Liver (tissue), 9 donors: ENCODE measurements around the gene LMBRD1. TPM values are rescaled to one million over a fixed set of nuclear protein-coding genes. Genes with fewer than 3 reads are reported as not detected.
"Not testable (repeated sequence)": the region's sequence is repeated elsewhere in the genome, so short reads cannot be mapped to it uniquely, and the experiment has no call there.

Source experiments
- DNase-seq: peaks from one replicate; pipeline ENCODE4 v3.0.0-alpha.2; 2017; ENCODE audit warnings: low spot score
- H3K27ac ChIP-seq, 2 donors: one replicate each; pipeline ENCODE4 v1.7.0; 2013; ENCODE audit warnings: inconsistent platforms in 2 of 2, low read length in 2 of 2, control low read depth in 1 of 2, low read depth in 1 of 2, mild to moderate bottlenecking in 1 of 2
- H3K27me3 ChIP-seq, 4 donors: one replicate each; pipeline versions ENCODE4 v1.6.1 to v1.7.0; 2013; ENCODE audit warnings: low read length in 3 of 4, inconsistent platforms in 1 of 4, mild to moderate bottlenecking in 1 of 4, moderate library complexity in 1 of 4; ENCODE audit not compliant: control insufficient read depth in 4 of 4, insufficient read depth in 4 of 4
- H3K36me3 ChIP-seq, 4 donors: one replicate each; pipeline versions ENCODE4 v1.6.1 to v1.7.0; 2013; ENCODE audit warnings: low read length in 3 of 4, mild to moderate bottlenecking in 3 of 4, low read depth in 1 of 4, moderate library complexity in 1 of 4; ENCODE audit not compliant: control insufficient read depth in 4 of 4, insufficient read depth in 3 of 4
- H3K4me1 ChIP-seq, 4 donors: one replicate each; pipeline versions ENCODE4 v1.6.1 to v1.7.0; 2013; ENCODE audit warnings: low read length in 3 of 4, mild to moderate bottlenecking in 3 of 4, moderate library complexity in 1 of 4; ENCODE audit not compliant: control insufficient read depth in 4 of 4, insufficient read depth in 4 of 4
- H3K4me3 ChIP-seq, 3 donors: one replicate each; pipeline versions ENCODE4 v1.6.1 to v1.7.0; 2013; ENCODE audit warnings: low read length in 3 of 3, control low read depth in 1 of 3, low read depth in 1 of 3, mild to moderate bottlenecking in 1 of 3
- H3K9ac ChIP-seq, 2 donors: one replicate each; pipeline ENCODE4 v1.7.0; 2013; ENCODE audit warnings: low read length in 2 of 2, mild to moderate bottlenecking in 2 of 2, moderate library complexity in 2 of 2, control low read depth in 1 of 2, low read depth in 1 of 2
- H3K9me3 ChIP-seq, 4 donors: one replicate each; pipeline versions ENCODE4 v1.6.1 to v1.7.0; 2013; ENCODE audit warnings: low read length in 3 of 4; ENCODE audit not compliant: control insufficient read depth in 4 of 4
- EGR1 ChIP-seq, 2 donors: IDR thresholded peaks; 2 replicates each; pipeline ENCODE4 v1.6.1; 2016 to 2018; ENCODE audit warnings: antibody characterized with exemption in 2 of 2, low read depth in 2 of 2
- FOXA1 ChIP-seq: IDR thresholded peaks from 2 replicates; pipeline ENCODE4 v1.6.1; 2016; ENCODE audit warnings: antibody characterized with exemption
- FOXA2 ChIP-seq: IDR thresholded peaks from 2 replicates; pipeline ENCODE4 v1.6.1; 2016; ENCODE audit warnings: antibody characterized with exemption
- HNF4A ChIP-seq, 2 donors: conservative IDR thresholded peaks; 2 replicates each; pipeline ENCODE4 v1.6.1; 2016; ENCODE audit warnings: antibody characterized with exemption in 2 of 2, mild to moderate bottlenecking in 2 of 2
- HNF4G ChIP-seq: IDR thresholded peaks from 2 replicates; pipeline ENCODE4 v1.6.1; 2016; ENCODE audit warnings: antibody characterized with exemption
- JUND ChIP-seq, 2 donors: IDR thresholded peaks; 2 replicates each; pipeline ENCODE4 v1.6.1; 2016; ENCODE audit warnings: antibody characterized with exemption in 2 of 2
- MAX ChIP-seq: IDR thresholded peaks from 2 replicates; pipeline ENCODE4 v1.6.1; 2016; ENCODE audit warnings: antibody characterized with exemption
- RAD21 ChIP-seq, 2 donors: IDR thresholded peaks; 2 replicates each; pipeline ENCODE4 v1.6.1; 2016; ENCODE audit warnings: antibody characterized with exemption in 2 of 2, mild to moderate bottlenecking in 2 of 2
- REST ChIP-seq: IDR thresholded peaks from 2 replicates; pipeline ENCODE4 v1.6.1; 2016; ENCODE audit warnings: antibody characterized with exemption, mild to moderate bottlenecking
- RXRA ChIP-seq, 2 donors: IDR thresholded peaks; 2 replicates each; pipeline ENCODE4 v1.6.1; 2017 to 2018; ENCODE audit warnings: antibody characterized with exemption in 2 of 2, mild to moderate bottlenecking in 1 of 2
- SP1 ChIP-seq: IDR thresholded peaks from 2 replicates; pipeline ENCODE4 v1.6.1; 2018; ENCODE audit warnings: antibody characterized with exemption, mild to moderate bottlenecking
- TAF1 ChIP-seq: conservative IDR thresholded peaks from 2 replicates; pipeline ENCODE4 v1.6.1; 2016; ENCODE audit warnings: antibody characterized with exemption, mild to moderate bottlenecking
- YY1 ChIP-seq: IDR thresholded peaks from 2 replicates; pipeline ENCODE4 v1.6.1; 2016; ENCODE audit warnings: antibody characterized with exemption, mild to moderate bottlenecking
- WGBS: extraction: QIAGEN DNeasy Blood & Tissue Kit; methylation state at CpG from one replicate; pipeline ENCODE4 v1.1.7; 2013; 5-methylcytosine and 5-hydroxymethylcytosine counted together
- polyA plus RNA-seq, 2 donors: library from polyadenylated mRNA; stranded (reverse) in 1 of 2; unstranded in 1 of 2; fragments of 200-250 nt in 1 of 2; fragments of >200 nt in 1 of 2; fragmentation: Nextera tagmentation in 1 of 2; extraction: Ambion mirVana in 1 of 2; gene quantifications; one replicate each; pipeline versions ENCODE4 v1.2.1 to v1.2.3, GENCODE V29; 2013 to 2015
- total RNA-seq, 2 donors: library from RNA; depleted of rRNA; stranded (reverse); fragments of >200 nt; gene quantifications; one replicate each; pipeline ENCODE4 v1.2.3, GENCODE V29; 2014
- TF ChIP-seq, protein P1 (sequence below): IDR thresholded peaks from 2 replicates; pipeline ENCODE4 v1.6.1; 2016; ENCODE audit warnings: antibody characterized with exemption
- donor health status: healthy.
- donor health status: healthy.
- donor health status: healthy.
- donor health status: healthy.
- donor health status: healthy.

Gene LMBRD1
- total and polyA plus RNA-seq, 4 donors: 33.2 to 54.5 (median 43.3) TPM

GRCh38 chr6:69825904-69826303 lies 29.1 kb upstream of the LMBRD1 start (continued):
- peak; percentile 79 for TF ChIP-seq HNF4A (conservative IDR thresholded peaks at IDR 0.05)

- not testable (repeated sequence) for H3K4me3 ChIP-seq, H3K9me3 ChIP-seq, H3K4me1 ChIP-seq, H3K27me3 ChIP-seq, DNase-seq, H3K9ac ChIP-seq, H3K27ac ChIP-seq, H3K36me3 ChIP-seq
- 87% methylated on average over 5 of the region's 5 CpGs for WGBS
Measured at GRCh38 chr6:69824355-69824754, 27.5 kb upstream of the LMBRD1 start.

- Histone ChIP-seq H3K36me3 (no peaks in the 10 kb centered on the region), H3K9me3 (no peaks in the 10 kb centered on the region), H3K9ac (no peak overlapping the region), H3K27me3 (no peaks in the 10 kb centered on the region), H3K4me3 (no peak overlapping the region), H3K4me1 (peaks cover 3 to 12% (median 5%) of the 10 kb centered on the region in 4 donors), H3K27ac (no peak overlapping the region)
- DNase-seq: no peak
- 98% methylated on average over 1 of the region's 1 CpG for WGBS
- TF ChIP-seq FOXA2 (no peak), RXRA (IDR thresholded peaks at IDR 0.05) (no peak)
Measured at GRCh38 chr6:69820438-69820837, 23.6 kb upstream of the LMBRD1 start.

GRCh38 chr6:69820018-69820417 lies 23.2 kb upstream of the LMBRD1 start:
- H3K36me3 ChIP-seq: no peaks in the 10 kb centered on the region
- H3K9me3 ChIP-seq: no peaks in the 10 kb centered on the region
- TF ChIP-seq YY1 (no peak), SP1 (no peak), RXRA (IDR thresholded peaks at IDR 0.05) (no peak), JUND (IDR thresholded peaks at IDR 0.05) (no peak), RAD21 (IDR thresholded peaks at IDR 0.05) (no peak), HNF4G (no peak), HNF4A (conservative IDR thresholded peaks at IDR 0.05) (no peak), EGR1 (IDR thresholded peaks at IDR 0.05; ENCODE audit: low read depth in 2 of 2) (no peak), FOXA1 (no peak), REST (no peak), TAF1 (no peak), FOXA2 (no peak), MAX (no peak)
- TF ChIP-seq, protein P1, sequence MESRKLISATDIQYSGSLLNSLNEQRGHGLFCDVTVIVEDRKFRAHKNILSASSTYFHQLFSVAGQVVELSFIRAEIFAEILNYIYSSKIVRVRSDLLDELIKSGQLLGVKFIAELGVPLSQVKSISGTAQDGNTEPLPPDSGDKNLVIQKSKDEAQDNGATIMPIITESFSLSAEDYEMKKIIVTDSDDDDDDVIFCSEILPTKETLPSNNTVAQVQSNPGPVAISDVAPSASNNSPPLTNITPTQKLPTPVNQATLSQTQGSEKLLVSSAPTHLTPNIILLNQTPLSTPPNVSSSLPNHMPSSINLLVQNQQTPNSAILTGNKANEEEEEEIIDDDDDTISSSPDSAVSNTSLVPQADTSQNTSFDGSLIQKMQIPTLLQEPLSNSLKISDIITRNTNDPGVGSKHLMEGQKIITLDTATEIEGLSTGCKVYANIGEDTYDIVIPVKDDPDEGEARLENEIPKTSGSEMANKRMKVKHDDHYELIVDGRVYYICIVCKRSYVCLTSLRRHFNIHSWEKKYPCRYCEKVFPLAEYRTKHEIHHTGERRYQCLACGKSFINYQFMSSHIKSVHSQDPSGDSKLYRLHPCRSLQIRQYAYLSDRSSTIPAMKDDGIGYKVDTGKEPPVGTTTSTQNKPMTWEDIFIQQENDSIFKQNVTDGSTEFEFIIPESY: no peak
- WGBS: 97% methylated on average over 1 of the region's 1 CpG
- no peaks in the 10 kb centered on the region for H3K27me3 ChIP-seq
- H3K4me3 ChIP-seq: no peak overlapping the region
- H3K4me1 ChIP-seq: peaks cover 3 to 12% (median 5%) of the 10 kb centered on the region in 4 donors
- no peak overlapping the region for H3K9ac ChIP-seq
- H3K27ac ChIP-seq: no peak overlapping the region
- no peak for DNase-seq
